ENCODE results near the gene FRMD5.

Gene FRMD5

GRCh38 chr15:43919540-43920253 lies 275.4 kb downstream of the FRMD5 start:
- no peak for DNase-seq

GRCh38 chr15:43918717-43919116 lies 276.4 kb downstream of the FRMD5 start:
- DNase-seq: no peak

- no peak for DNase-seq
These were observed 278.8 kb downstream of the FRMD5 start for GRCh38 chr15:43916326-43916660.

GRCh38 chr15:43915631-43916325 lies 279.3 kb downstream of the FRMD5 start:
- no peak for DNase-seq

- no peak for DNase-seq
These were observed 281.1 kb downstream of the FRMD5 start for GRCh38 chr15:43913941-43914340.

- no peak for DNase-seq
These were observed 281.9 kb downstream of the FRMD5 start for GRCh38 chr15:43913026-43913780.

- no peak for DNase-seq
These were observed 282.9 kb downstream of the FRMD5 start for GRCh38 chr15:43912208-43912607.

- no peak for DNase-seq
These were observed 283.8 kb downstream of the FRMD5 start for GRCh38 chr15:43911235-43911781.

GRCh38 chr15:43908516-43909050 lies 286.5 kb downstream of the FRMD5 start:
- DNase-seq: no peak

GRCh38 chr15:43905755-43906154 lies 289.3 kb downstream of the FRMD5 start:
- no peak for DNase-seq

- peak; percentile 26 for DNase-seq
These were observed 291.2 kb downstream of the FRMD5 start for GRCh38 chr15:43903864-43904290.

- peak; percentile 30 for DNase-seq
These were observed 293.6 kb downstream of the FRMD5 start for GRCh38 chr15:43901495-43901894.

GRCh38 chr15:43900996-43901395 lies 294.1 kb downstream of the FRMD5 start:
- no peak for DNase-seq

GRCh38 chr15:43899928-43900327 lies 295.1 kb downstream of the FRMD5 start:
- no peak for DNase-seq

- DNase-seq: no peak
These were observed 296.2 kb downstream of the FRMD5 start for GRCh38 chr15:43898891-43899290.

GRCh38 chr15:43896543-43896942 lies 298.5 kb downstream of the FRMD5 start:
- DNase-seq: no peak

- no peak for DNase-seq
These were observed 299.5 kb downstream of the FRMD5 start for GRCh38 chr15:43895586-43895985.

- no peak for DNase-seq
These were observed 301.1 kb downstream of the FRMD5 start for GRCh38 chr15:43893956-43894355.

GRCh38 chr15:43889042-43889441 lies 306.0 kb downstream of the FRMD5 start:
- DNase-seq: no peak

- no peak for DNase-seq
These were observed 307.2 kb downstream of the FRMD5 start for GRCh38 chr15:43887901-43888300.

GRCh38 chr15:43886558-43886957 lies 308.5 kb downstream of the FRMD5 start:
- DNase-seq: no peak

- DNase-seq: no peak
These were observed 311.5 kb downstream of the FRMD5 start for GRCh38 chr15:43883571-43883970.

- no peak for DNase-seq
These were observed 313.1 kb downstream of the FRMD5 start for GRCh38 chr15:43881944-43882343.

Data from NCI-H2227 treated with DMSO at 0.1 percent for 48 hours (cell line).